Heart left ventricle (tissue), 16 donors: ENCODE results near the gene RIC3. TPM values are rescaled to one million over a fixed set of nuclear protein-coding genes. Genes with fewer than 3 reads are reported as not detected.

Experiments used
- ATAC-seq, 4 donors: fragments of 200-7000 bp; cut with Tn5 transposase; one replicate each; pipeline ENCODE4 v1.9.1; 2020 to 2022; ENCODE audit warnings: moderate library complexity in 4 of 4, mild to moderate bottlenecking in 3 of 4, moderate number of reproducible peaks in 1 of 4
- DNase-seq, 5 donors: peaks; one replicate each; pipeline ENCODE4 v3.0.0-alpha.2; 2020
- H3K27ac ChIP-seq, 12 donors: fragments of 200-600 bp; sonication (generic) in 4 of 12; one replicate each; pipeline versions ENCODE4 v1.5.0 to v1.8.0; 2016 to 2022; ENCODE audit warnings: mild to moderate bottlenecking in 2 of 12
- H3K27me3 ChIP-seq, 9 donors: fragments of 200-600 bp; sonication (generic) in 2 of 9; one replicate each; pipeline versions ENCODE4 v1.5.1 to v1.8.0; 2016 to 2022; ENCODE audit warnings: mild to moderate bottlenecking in 3 of 9
- H3K36me3 ChIP-seq, 9 donors: fragments of 200-600 bp; sonication (generic) in 2 of 9; one replicate each; pipeline versions ENCODE4 v1.5.0 to v1.8.0; 2018 to 2022; ENCODE audit warnings: mild to moderate bottlenecking in 2 of 9
- H3K4me1 ChIP-seq, 12 donors: fragments of 200-600 bp; sonication (generic) in 4 of 12; one replicate each; pipeline versions ENCODE4 v1.5.0 to v1.8.0; 2016 to 2022; ENCODE audit warnings: mild to moderate bottlenecking in 3 of 12
- H3K4me3 ChIP-seq, 12 donors: fragments of 200-600 bp; sonication (generic) in 4 of 12; one replicate each; pipeline versions ENCODE4 v1.5.0 to v1.8.0; 2017 to 2022; ENCODE audit warnings: mild to moderate bottlenecking in 9 of 12, moderate library complexity in 4 of 12
- H3K9me3 ChIP-seq, 12 donors: fragments of 200-600 bp; sonication (generic) in 4 of 12; one replicate each; pipeline versions ENCODE4 v1.5.0 to v1.8.0; 2016 to 2022; ENCODE audit warnings: mild to moderate bottlenecking in 1 of 12
- CTCF ChIP-seq, 12 donors: fragments of 200-600 bp; sonication (generic) in 4 of 12; IDR thresholded peaks; one replicate each; pipeline versions ENCODE4 v1.5.0 to v1.8.0; 2018 to 2022; ENCODE audit warnings: antibody characterized with exemption in 12 of 12, mild to moderate bottlenecking in 5 of 12
- POLR2A ChIP-seq, 2 donors: fragments of 450-650 bp; IDR thresholded peaks; one replicate each; pipeline ENCODE4 v1.6.1; 2017; ENCODE audit warnings: antibody characterized with exemption in 2 of 2, mild to moderate bottlenecking in 2 of 2, moderate library complexity in 2 of 2
- WGBS, 4 donors: extraction: QIAGEN DNeasy Blood & Tissue Kit in 2 of 4; methylation state at CpG; one replicate each; pipeline versions ENCODE4 v1.1.5 to v1.1.7; 2013 to 2018; 5-methylcytosine and 5-hydroxymethylcytosine counted together
- intact Hi-C, 10 donors: fragments of 100-400 bp; cut with DNase I; formaldehyde crosslinking; loops; one replicate each; pipeline versions ENCODE4 v1.11.1 to v1.14.2; 2022
- polyA plus RNA-seq, 2 donors: library from polyadenylated mRNA; stranded (reverse); fragments of 200-250 nt; gene quantifications; one replicate each; pipeline ENCODE4 v1.2.3, GENCODE V29; 2013
- total RNA-seq, 9 donors: library from RNA; depleted of rRNA in 2 of 9; stranded (reverse); fragments of >200 nt in 2 of 9; fragmentation: NEBNext Ultra II Directional in 3 of 9; extraction: Animal tissue kit (Norgen Biotek cat#: 25700) in 3 of 9; gene quantifications; one replicate each; pipeline versions ENCODE4 v1.1.0 to v1.2.4, GENCODE V29; 2016 to 2023
- donor health status: ischemic (EF 13 %, LVEDD 7.1; RV severe dilation, severe dysfunction).
- donor health status: healthy with polysubstance abuse.
- donor health status: DM: no; HTN: yes; CAD: no.
- donor health status: DM: no; HTN: no; CAD: no.
- donor health status: ischemic (EF 25% LVEDD 6.9; RV normal size, moderate dysfunction).
- donor health status: ischemic (EF 25% LVEDD 5.7; RV mildly dilated, moderate dysfunction).
- donor health status: healthy.
- donor health status: DM: yes; HTN: yes; CAD: no.
- donor health status: ischemic (EF 35%, LVEDD 5.7; RV mildly dilated, moderate dysfunction).
- donor health status: nonischemic (EF 11% LVEDD 7.7; RV severe dilation, severe dysfunction).
- donor health status: DM: yes; HTN: yes; CAD: no.
- donor health status: PGD.
- donor health status: ischemic (EF 29% LVEDD 5.4; RV normal size, mild dysfunction).
- donor health status: nonischemic (EF 23%, LVEDD 6.1; RV moderate dilation, normal function).

Gene RIC3
- total and polyA plus RNA-seq, 11 donors: 3.1 to 16.3 (median 10.0) TPM

GRCh38 chr11:8089791-8090510 is 78.9 kb downstream of the RIC3 start:
- H3K36me3 ChIP-seq: peaks cover 0 to 12% (median 5%) of the 10 kb centered on the region in 9 donors
- no peak for ATAC-seq
- intact Hi-C loops: loop anchor here in 8 of 10 donors (2.0 to 10.0 kb wide), 7 partner anchors 55 to 195 kb away; no protein-coding TSS in a partner anchor
- no peaks in the 10 kb centered on the region for H3K27me3 ChIP-seq
- TF ChIP-seq CTCF (IDR thresholded peaks at IDR 0.05): no peak
- H3K4me3 ChIP-seq: no peak overlapping the region
- H3K4me1 ChIP-seq: peaks cover 5 to 39% (median 20%) of the 10 kb centered on the region in 12 donors
- peak in 1 of 5 donors; percentile 23 for DNase-seq
- no peak overlapping the region for H3K27ac ChIP-seq
- no peaks in the 10 kb centered on the region for H3K9me3 ChIP-seq
- 87 to 93% (median 92%) methylated on average over 14 to 17 of the region's 17 CpGs for WGBS, 4 donors

- H3K27ac ChIP-seq: no peak overlapping the region
- WGBS, 4 donors: 81 to 91% (median 88%) methylated on average over 3 of the region's 3 CpGs
- no peak for TF ChIP-seq CTCF (IDR thresholded peaks at IDR 0.05)
- TF ChIP-seq POLR2A (IDR thresholded peaks at IDR 0.05): no peak
- H3K36me3 ChIP-seq: no peaks in the 10 kb centered on the region
- intact Hi-C loops: loop anchor here in 1 of 10 donors (5.0 kb wide), 2 partner anchors 55 to 75 kb away; no protein-coding TSS in a partner anchor
- DNase-seq: peak in 1 of 5 donors; percentile 23
- ATAC-seq: no peak
- H3K4me3 ChIP-seq: no peak overlapping the region
- no peaks in the 10 kb centered on the region for H3K9me3 ChIP-seq
- H3K4me1 ChIP-seq: peaks cover 4 to 57% (median 32%) of the 10 kb centered on the region in 12 donors
- H3K27me3 ChIP-seq: no peaks in the 10 kb centered on the region
Observed at GRCh38 chr11:8087756-8088155, 81.1 kb downstream of the RIC3 start.

- Histone ChIP-seq H3K4me1 (peaks cover 0 to 57% (median 34%) of the 10 kb centered on the region in 12 donors), H3K27me3 (no peaks in the 10 kb centered on the region), H3K9me3 (no peaks in the 10 kb centered on the region), H3K4me3 (no peak overlapping the region), H3K27ac (no peak overlapping the region), H3K36me3 (no peaks in the 10 kb centered on the region)
- peak in 1 of 5 donors; percentile 22 for DNase-seq
- WGBS, 4 donors: 89 to 95% (median 94%) methylated on average over 3 to 4 of the region's 4 CpGs
- ATAC-seq: no peak
- TF ChIP-seq CTCF (IDR thresholded peaks at IDR 0.05): peak in 4 of 12 donors; percentile 14 to 32 (median 24)
- no peak for TF ChIP-seq POLR2A (IDR thresholded peaks at IDR 0.05)
- intact Hi-C loops: loop anchor here in 1 of 10 donors (5.0 kb wide), 2 partner anchors 55 to 75 kb away; no protein-coding TSS in a partner anchor
Observed at GRCh38 chr11:8087185-8087584, 81.6 kb downstream of the RIC3 start.

- Histone ChIP-seq H3K9me3 (no peaks in the 10 kb centered on the region), H3K4me1 (peaks cover 4 to 59% (median 40%) of the 10 kb centered on the region in 12 donors), H3K27ac (peak overlapping the region in 3 of 12 donors; percentile 9 to 23 (median 22)), H3K4me3 (no peak overlapping the region), H3K36me3 (no peaks in the 10 kb centered on the region), H3K27me3 (peaks cover 0 to 4% (median 0%) of the 10 kb centered on the region in 9 donors)
- DNase-seq (no peak), ATAC-seq (no peak)
- TF ChIP-seq POLR2A (IDR thresholded peaks at IDR 0.05): no peak
- no peak for TF ChIP-seq CTCF (IDR thresholded peaks at IDR 0.05)
- intact Hi-C loops: loop anchor here in 1 of 10 donors (5.0 kb wide), 2 partner anchors 54 to 74 kb away; no protein-coding TSS in a partner anchor
- WGBS, 4 donors: 73 to 85% (median 80%) methylated on average over 7 of the region's 7 CpGs
Observed at GRCh38 chr11:8086571-8086970, 82.3 kb downstream of the RIC3 start.
